ENCODE results near the gene GPM6B.

GPM6B gene

GRCh38 chrX:13774696-13775095 is 42.2 kb downstream of the GPM6B start:
- intact Hi-C loops (cut with DNase I): no loop called here
- DNase-seq: no peak

- DNase-seq: no peak
- intact Hi-C loops (cut with DNase I): no loop called here
Measured at GRCh38 chrX:13770013-13770535, 46.8 kb downstream of the GPM6B start.

- no peak for DNase-seq
- intact Hi-C loops (cut with DNase I): loop anchor here (5.0 to 10.0 kb wide), 2 partner anchors 116 to 258 kb away; partner anchors contain the start of gene GEMIN8
Measured at GRCh38 chrX:13768939-13769338, 48.0 kb downstream of the GPM6B start.

GRCh38 chrX:13764765-13765164 is 52.1 kb downstream of the GPM6B start:
- peak in 5 of 10 donors; percentile 31 to 91 (median 53) for DNase-seq
- intact Hi-C loops (cut with DNase I): loop anchor here (5.0 to 10.0 kb wide), 2 partner anchors 120 to 263 kb away; partner anchors contain the start of gene GEMIN8

- no peak for DNase-seq
- intact Hi-C loops (cut with DNase I): loop anchor here (10.0 kb wide), 1 partner anchor 121 kb away; no protein-coding TSS in a partner anchor
Measured at GRCh38 chrX:13764281-13764680, 52.6 kb downstream of the GPM6B start.

- peak in 6 of 10 donors; percentile 41 to 89 (median 66) for DNase-seq
- intact Hi-C loops (cut with DNase I): loop anchor here (10.0 kb wide), 1 partner anchor 121 kb away; no protein-coding TSS in a partner anchor
Measured at GRCh38 chrX:13763489-13763888, 53.4 kb downstream of the GPM6B start.

GRCh38 chrX:13761606-13762414 is 55.1 kb downstream of the GPM6B start:
- intact Hi-C loops (cut with DNase I): loop anchor here (10.0 kb wide), 1 partner anchor 123 kb away; no protein-coding TSS in a partner anchor
- no peak for DNase-seq

- intact Hi-C loops (cut with DNase I): loop anchor here (10.0 kb wide), 1 partner anchor 124 kb away; no protein-coding TSS in a partner anchor
- DNase-seq: no peak
Measured at GRCh38 chrX:13760426-13760825, 56.5 kb downstream of the GPM6B start.

- DNase-seq: no peak
- intact Hi-C loops (cut with DNase I): no loop called here
Measured at GRCh38 chrX:13759152-13759718, 57.7 kb downstream of the GPM6B start.

- intact Hi-C loops (cut with DNase I): no loop called here
- no peak for DNase-seq
Measured at GRCh38 chrX:13756381-13756780, 60.5 kb downstream of the GPM6B start.

- intact Hi-C loops (cut with DNase I): no loop called here
- no peak for DNase-seq
Measured at GRCh38 chrX:13755254-13755653, 61.6 kb downstream of the GPM6B start.

GRCh38 chrX:13754765-13755164 is 62.1 kb downstream of the GPM6B start:
- intact Hi-C loops (cut with DNase I): no loop called here
- no peak for DNase-seq

GRCh38 chrX:13752646-13753045 is 64.2 kb downstream of the GPM6B start:
- no peak for DNase-seq
- intact Hi-C loops (cut with DNase I): no loop called here

GRCh38 chrX:13752141-13752540 is 64.8 kb downstream of the GPM6B start:
- no peak for DNase-seq
- intact Hi-C loops (cut with DNase I): no loop called here

GRCh38 chrX:13750812-13751211 is 66.1 kb downstream of the GPM6B start:
- intact Hi-C loops (cut with DNase I): loop anchor here (2.0 kb wide), 1 partner anchor 282 kb away; no protein-coding TSS in a partner anchor
- no peak for DNase-seq

GRCh38 chrX:13750204-13750603 is 66.7 kb downstream of the GPM6B start:
- no peak for DNase-seq

GRCh38 chrX:13748486-13748885 is 68.4 kb downstream of the GPM6B start:
- intact Hi-C loops (cut with DNase I): loop anchor here (2.0 to 10.0 kb wide), 2 partner anchors 90 to 244 kb away; no protein-coding TSS in a partner anchor
- DNase-seq: no peak

More at GRCh38 chrX:13750204-13750603, 66.7 kb downstream of the GPM6B start:
- intact Hi-C loops (cut with DNase I): loop anchor here (2.0 kb wide), 1 partner anchor 283 kb away; no protein-coding TSS in a partner anchor

GRCh38 chrX:13747836-13748235 is 69.1 kb downstream of the GPM6B start:
- DNase-seq: peak in 3 of 10 donors; percentile 25 to 49 (median 37)
- intact Hi-C loops (cut with DNase I): loop anchor here (2.0 to 10.0 kb wide), 2 partner anchors 89 to 243 kb away; no protein-coding TSS in a partner anchor

GRCh38 chrX:13742397-13743176 is 74.3 kb downstream of the GPM6B start:
- DNase-seq: no peak
- intact Hi-C loops (cut with DNase I): loop anchor here (10.0 kb wide), 1 partner anchor 238 kb away; no protein-coding TSS in a partner anchor

- DNase-seq: no peak
- intact Hi-C loops (cut with DNase I): loop anchor here (10.0 kb wide), 1 partner anchor 237 kb away; no protein-coding TSS in a partner anchor
Measured at GRCh38 chrX:13741695-13742094, 75.2 kb downstream of the GPM6B start.
